Liver (tissue), 9 donors: ENCODE results near the gene ISG20L2. TPM values are rescaled to one million over a fixed set of nuclear protein-coding genes. Genes with fewer than 3 reads are reported as not detected.

Experiments used
- DNase-seq: peaks from one replicate; pipeline ENCODE4 v3.0.0-alpha.2; 2017; ENCODE audit warnings: low spot score
- H3K27ac ChIP-seq, 2 donors: one replicate each; pipeline ENCODE4 v1.7.0; 2013; ENCODE audit warnings: inconsistent platforms in 2 of 2, low read length in 2 of 2, control low read depth in 1 of 2, low read depth in 1 of 2, mild to moderate bottlenecking in 1 of 2
- H3K27me3 ChIP-seq, 4 donors: one replicate each; pipeline versions ENCODE4 v1.6.1 to v1.7.0; 2013; ENCODE audit warnings: low read length in 3 of 4, inconsistent platforms in 1 of 4, mild to moderate bottlenecking in 1 of 4, moderate library complexity in 1 of 4; ENCODE audit not compliant: control insufficient read depth in 4 of 4, insufficient read depth in 4 of 4
- H3K36me3 ChIP-seq, 4 donors: one replicate each; pipeline versions ENCODE4 v1.6.1 to v1.7.0; 2013; ENCODE audit warnings: low read length in 3 of 4, mild to moderate bottlenecking in 3 of 4, low read depth in 1 of 4, moderate library complexity in 1 of 4; ENCODE audit not compliant: control insufficient read depth in 4 of 4, insufficient read depth in 3 of 4
- H3K4me1 ChIP-seq, 4 donors: one replicate each; pipeline versions ENCODE4 v1.6.1 to v1.7.0; 2013; ENCODE audit warnings: low read length in 3 of 4, mild to moderate bottlenecking in 3 of 4, moderate library complexity in 1 of 4; ENCODE audit not compliant: control insufficient read depth in 4 of 4, insufficient read depth in 4 of 4
- H3K4me3 ChIP-seq, 3 donors: one replicate each; pipeline versions ENCODE4 v1.6.1 to v1.7.0; 2013; ENCODE audit warnings: low read length in 3 of 3, control low read depth in 1 of 3, low read depth in 1 of 3, mild to moderate bottlenecking in 1 of 3
- H3K9ac ChIP-seq, 2 donors: one replicate each; pipeline ENCODE4 v1.7.0; 2013; ENCODE audit warnings: low read length in 2 of 2, mild to moderate bottlenecking in 2 of 2, moderate library complexity in 2 of 2, control low read depth in 1 of 2, low read depth in 1 of 2
- H3K9me3 ChIP-seq, 4 donors: one replicate each; pipeline versions ENCODE4 v1.6.1 to v1.7.0; 2013; ENCODE audit warnings: low read length in 3 of 4; ENCODE audit not compliant: control insufficient read depth in 4 of 4
- EGR1 ChIP-seq, 2 donors: IDR thresholded peaks; 2 replicates each; pipeline ENCODE4 v1.6.1; 2016 to 2018; ENCODE audit warnings: antibody characterized with exemption in 2 of 2, low read depth in 2 of 2
- FOXA1 ChIP-seq: IDR thresholded peaks from 2 replicates; pipeline ENCODE4 v1.6.1; 2016; ENCODE audit warnings: antibody characterized with exemption
- FOXA2 ChIP-seq: IDR thresholded peaks from 2 replicates; pipeline ENCODE4 v1.6.1; 2016; ENCODE audit warnings: antibody characterized with exemption
- GABPA ChIP-seq, 2 donors: IDR thresholded peaks in 1 of 2; conservative IDR thresholded peaks in 1 of 2; 2 replicates each; pipeline ENCODE4 v1.6.1; 2016; ENCODE audit warnings: antibody characterized with exemption in 2 of 2, mild to moderate bottlenecking in 1 of 2, moderate library complexity in 1 of 2
- HNF4A ChIP-seq, 2 donors: conservative IDR thresholded peaks; 2 replicates each; pipeline ENCODE4 v1.6.1; 2016; ENCODE audit warnings: antibody characterized with exemption in 2 of 2, mild to moderate bottlenecking in 2 of 2
- HNF4G ChIP-seq: IDR thresholded peaks from 2 replicates; pipeline ENCODE4 v1.6.1; 2016; ENCODE audit warnings: antibody characterized with exemption
- JUND ChIP-seq, 2 donors: IDR thresholded peaks; 2 replicates each; pipeline ENCODE4 v1.6.1; 2016; ENCODE audit warnings: antibody characterized with exemption in 2 of 2
- NR2F2 ChIP-seq: IDR thresholded peaks from 2 replicates; pipeline ENCODE4 v1.6.1; 2016; ENCODE audit warnings: antibody characterized with exemption
- RAD21 ChIP-seq, 2 donors: IDR thresholded peaks; 2 replicates each; pipeline ENCODE4 v1.6.1; 2016; ENCODE audit warnings: antibody characterized with exemption in 2 of 2, mild to moderate bottlenecking in 2 of 2
- RXRA ChIP-seq, 2 donors: IDR thresholded peaks; 2 replicates each; pipeline ENCODE4 v1.6.1; 2017 to 2018; ENCODE audit warnings: antibody characterized with exemption in 2 of 2, mild to moderate bottlenecking in 1 of 2
- SP1 ChIP-seq: IDR thresholded peaks from 2 replicates; pipeline ENCODE4 v1.6.1; 2018; ENCODE audit warnings: antibody characterized with exemption, mild to moderate bottlenecking
- TAF1 ChIP-seq: conservative IDR thresholded peaks from 2 replicates; pipeline ENCODE4 v1.6.1; 2016; ENCODE audit warnings: antibody characterized with exemption, mild to moderate bottlenecking
- YY1 ChIP-seq: IDR thresholded peaks from 2 replicates; pipeline ENCODE4 v1.6.1; 2016; ENCODE audit warnings: antibody characterized with exemption, mild to moderate bottlenecking
- WGBS: extraction: QIAGEN DNeasy Blood & Tissue Kit; methylation state at CpG from one replicate; pipeline ENCODE4 v1.1.7; 2013; 5-methylcytosine and 5-hydroxymethylcytosine counted together
- polyA plus RNA-seq, 2 donors: library from polyadenylated mRNA; stranded (reverse) in 1 of 2; unstranded in 1 of 2; fragments of 200-250 nt in 1 of 2; fragments of >200 nt in 1 of 2; fragmentation: Nextera tagmentation in 1 of 2; extraction: Ambion mirVana in 1 of 2; gene quantifications; one replicate each; pipeline versions ENCODE4 v1.2.1 to v1.2.3, GENCODE V29; 2013 to 2015
- total RNA-seq, 2 donors: library from RNA; depleted of rRNA; stranded (reverse); fragments of >200 nt; gene quantifications; one replicate each; pipeline ENCODE4 v1.2.3, GENCODE V29; 2014
- TF ChIP-seq, protein P1 (sequence below): IDR thresholded peaks from 2 replicates; pipeline ENCODE4 v1.6.1; 2016; ENCODE audit warnings: antibody characterized with exemption
- TF ChIP-seq, protein P2 (sequence below): IDR thresholded peaks from 2 replicates; pipeline ENCODE4 v1.6.1; 2016; ENCODE audit warnings: antibody characterized with exemption
- TF ChIP-seq, protein P3 (sequence below): IDR thresholded peaks from 2 replicates; pipeline ENCODE4 v1.6.1; 2016; ENCODE audit warnings: antibody characterized with exemption
- TF ChIP-seq, protein P4 (sequence below): fragments of 150-350 bp; IDR thresholded peaks from 2 replicates; pipeline ENCODE4 v1.5.1; 2017; ENCODE audit warnings: improper control_type of control experiment, low read depth, low read length; ENCODE audit not compliant: missing input control
- donor health status: healthy.
- donor health status: healthy.
- donor health status: healthy.
- donor health status: healthy.
- donor health status: healthy.

ISG20L2 gene
- total and polyA plus RNA-seq, 4 donors, result 5.6 to 9.9 (median 6.7) TPM

DNA sequence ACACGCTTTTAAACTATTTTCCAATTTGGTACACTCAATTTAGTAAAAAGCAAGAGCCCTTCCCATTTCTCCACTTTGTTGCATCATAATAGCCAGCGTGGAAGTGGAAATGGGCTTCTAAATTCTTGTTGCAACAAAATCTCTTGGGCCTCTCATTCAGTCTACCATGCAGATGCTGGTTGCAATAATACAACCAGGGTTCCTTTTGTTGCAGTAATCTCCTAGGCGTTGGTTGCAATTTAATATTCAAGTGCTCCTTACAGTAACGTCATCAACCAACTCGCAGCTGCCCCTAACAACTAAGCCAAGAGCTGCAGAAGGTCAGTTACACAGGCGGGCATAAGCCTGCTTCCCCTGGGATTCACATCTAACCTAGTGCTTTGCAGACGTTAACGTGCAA is 25.7 kb upstream of the ISG20L2 start (continued):
- no peak for TF ChIP-seq JUND (IDR thresholded peaks at IDR 0.05)

DNA sequence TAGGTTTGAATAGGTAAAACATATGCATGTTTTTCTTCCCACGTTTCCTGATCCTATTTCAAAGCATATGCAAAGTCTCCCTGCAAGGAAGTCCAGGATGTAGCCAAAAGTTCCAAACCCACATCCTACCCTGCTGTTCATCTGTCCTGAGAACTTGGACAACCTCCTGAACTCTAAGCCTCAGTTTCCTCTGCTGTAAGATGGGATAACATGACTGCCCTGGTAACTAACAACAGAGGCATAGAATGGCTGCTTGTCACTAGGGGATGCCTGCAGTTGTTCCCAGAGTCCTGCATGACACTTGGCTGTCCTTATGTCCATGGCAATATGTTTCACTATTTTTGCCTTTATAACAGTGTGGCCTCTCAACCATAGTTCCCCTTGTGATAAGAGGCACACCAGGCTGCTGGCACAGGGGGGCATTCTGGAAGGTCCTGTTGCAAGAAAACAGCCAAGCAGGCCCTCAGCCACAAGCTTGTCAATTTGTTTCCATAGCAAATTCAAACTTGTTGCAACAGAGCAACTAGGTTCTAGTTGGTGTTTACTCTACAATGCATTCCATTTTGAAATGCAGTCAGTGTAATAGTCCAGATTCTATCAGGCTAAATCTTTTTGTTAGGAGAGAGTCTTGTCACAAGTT is 24.4 kb upstream of the ISG20L2 start:
- H3K27ac ChIP-seq, result peak overlapping the region; percentile 39 to 96
- DNase-seq, result no peak
- H3K36me3 ChIP-seq, result no peaks in the 10 kb centered on the region
- TF ChIP-seq FOXA2 (peak; percentile 95), HNF4G (no peak), YY1 (peak; percentile 73), FOXA1 (peak; percentile 86), HNF4A (conservative IDR thresholded peaks at IDR 0.05) (peak; percentile 51 to 60), RXRA (IDR thresholded peaks at IDR 0.05) (peak in 1 of 2 donors; percentile 28)
- TF ChIP-seq, protein P1, sequence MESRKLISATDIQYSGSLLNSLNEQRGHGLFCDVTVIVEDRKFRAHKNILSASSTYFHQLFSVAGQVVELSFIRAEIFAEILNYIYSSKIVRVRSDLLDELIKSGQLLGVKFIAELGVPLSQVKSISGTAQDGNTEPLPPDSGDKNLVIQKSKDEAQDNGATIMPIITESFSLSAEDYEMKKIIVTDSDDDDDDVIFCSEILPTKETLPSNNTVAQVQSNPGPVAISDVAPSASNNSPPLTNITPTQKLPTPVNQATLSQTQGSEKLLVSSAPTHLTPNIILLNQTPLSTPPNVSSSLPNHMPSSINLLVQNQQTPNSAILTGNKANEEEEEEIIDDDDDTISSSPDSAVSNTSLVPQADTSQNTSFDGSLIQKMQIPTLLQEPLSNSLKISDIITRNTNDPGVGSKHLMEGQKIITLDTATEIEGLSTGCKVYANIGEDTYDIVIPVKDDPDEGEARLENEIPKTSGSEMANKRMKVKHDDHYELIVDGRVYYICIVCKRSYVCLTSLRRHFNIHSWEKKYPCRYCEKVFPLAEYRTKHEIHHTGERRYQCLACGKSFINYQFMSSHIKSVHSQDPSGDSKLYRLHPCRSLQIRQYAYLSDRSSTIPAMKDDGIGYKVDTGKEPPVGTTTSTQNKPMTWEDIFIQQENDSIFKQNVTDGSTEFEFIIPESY, result no peak
- no peaks in the 10 kb centered on the region for H3K9me3 ChIP-seq
- 19% methylated on average over 1 of the region's 1 CpG for WGBS
- H3K9ac ChIP-seq, result peak overlapping the region; percentile 66 to 77
- peak overlapping the region in 1 of 3 donors; percentile 92 for H3K4me3 ChIP-seq
- H3K4me1 ChIP-seq, result peaks cover 6 to 39% (median 33%) of the 10 kb centered on the region in 4 donors
- H3K27me3 ChIP-seq, result no peaks in the 10 kb centered on the region

DNA sequence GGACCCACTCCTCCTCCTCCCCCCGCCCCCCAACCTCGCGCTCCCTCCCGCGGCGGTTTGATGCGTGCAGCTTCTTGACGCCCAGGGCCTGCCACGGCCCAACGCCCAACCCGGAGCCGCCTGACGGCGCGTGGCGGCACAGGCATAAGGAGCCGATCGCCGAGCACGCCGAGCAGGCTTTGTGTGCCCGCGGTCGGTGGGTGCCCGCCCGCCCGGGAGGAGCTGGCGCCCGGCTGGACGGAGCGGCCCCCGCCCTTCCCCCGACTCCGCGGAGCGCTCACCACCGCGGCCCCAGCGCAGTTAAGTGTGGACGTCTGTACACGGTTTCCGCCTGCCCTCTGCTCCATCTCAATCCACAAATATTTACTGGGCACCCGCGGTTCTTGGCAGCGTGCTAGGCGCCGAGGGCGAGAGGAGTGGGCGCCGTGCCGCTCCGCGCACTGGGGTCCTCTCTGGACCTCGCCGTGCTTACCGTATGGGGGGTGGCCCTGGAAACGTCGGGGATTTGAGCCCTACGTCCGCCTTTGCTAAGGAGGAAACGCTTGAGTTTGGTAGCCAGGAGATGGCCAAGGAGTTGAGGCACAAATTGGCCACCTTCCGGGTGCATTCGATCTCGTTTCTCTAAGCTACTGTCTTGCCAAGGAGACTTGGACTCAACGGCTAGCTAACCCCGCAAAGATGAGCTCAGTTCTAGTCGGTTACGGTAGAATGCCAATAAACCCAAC is 23.4 kb upstream of the ISG20L2 start:
- Histone ChIP-seq H3K27me3 (no peaks in the 10 kb centered on the region), H3K27ac (peak overlapping the region; percentile 96 to 97), H3K4me3 (peak overlapping the region; percentile 84 to 92 (median 91)), H3K9ac (peak overlapping the region; percentile 66 to 77), H3K9me3 (no peaks in the 10 kb centered on the region), H3K36me3 (no peaks in the 10 kb centered on the region), H3K4me1 (peaks cover 6 to 47% (median 41%) of the 10 kb centered on the region in 4 donors)
- peak in 1 of 2 donors; percentile 36 for TF ChIP-seq RAD21 (IDR thresholded peaks at IDR 0.05)
- TF ChIP-seq SP1, result peak; percentile 56
- no peak for TF ChIP-seq NR2F2
- TF ChIP-seq FOXA1, result no peak
- TF ChIP-seq RXRA (IDR thresholded peaks at IDR 0.05), result no peak
- TF ChIP-seq FOXA2, result no peak
- TF ChIP-seq, protein P2, sequence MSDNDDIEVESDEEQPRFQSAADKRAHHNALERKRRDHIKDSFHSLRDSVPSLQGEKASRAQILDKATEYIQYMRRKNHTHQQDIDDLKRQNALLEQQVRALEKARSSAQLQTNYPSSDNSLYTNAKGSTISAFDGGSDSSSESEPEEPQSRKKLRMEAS, result peak; percentile 69
- TF ChIP-seq, protein P3, sequence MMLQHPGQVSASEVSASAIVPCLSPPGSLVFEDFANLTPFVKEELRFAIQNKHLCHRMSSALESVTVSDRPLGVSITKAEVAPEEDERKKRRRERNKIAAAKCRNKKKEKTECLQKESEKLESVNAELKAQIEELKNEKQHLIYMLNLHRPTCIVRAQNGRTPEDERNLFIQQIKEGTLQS, result no peak
- peak in 1 of 2 donors; percentile 50 for TF ChIP-seq EGR1 (IDR thresholded peaks at IDR 0.05; ENCODE audit: low read depth in 2 of 2)
- TF ChIP-seq HNF4A (conservative IDR thresholded peaks at IDR 0.05), result peak; percentile 22 to 39
- peak in 1 of 2 donors; percentile 77 for TF ChIP-seq GABPA (IDR thresholded peaks at IDR 0.05 in 1 of 2, conservative IDR thresholded peaks at IDR 0.05 in 1 of 2)
- no peak for TF ChIP-seq JUND (IDR thresholded peaks at IDR 0.05)
- TF ChIP-seq, protein P4, sequence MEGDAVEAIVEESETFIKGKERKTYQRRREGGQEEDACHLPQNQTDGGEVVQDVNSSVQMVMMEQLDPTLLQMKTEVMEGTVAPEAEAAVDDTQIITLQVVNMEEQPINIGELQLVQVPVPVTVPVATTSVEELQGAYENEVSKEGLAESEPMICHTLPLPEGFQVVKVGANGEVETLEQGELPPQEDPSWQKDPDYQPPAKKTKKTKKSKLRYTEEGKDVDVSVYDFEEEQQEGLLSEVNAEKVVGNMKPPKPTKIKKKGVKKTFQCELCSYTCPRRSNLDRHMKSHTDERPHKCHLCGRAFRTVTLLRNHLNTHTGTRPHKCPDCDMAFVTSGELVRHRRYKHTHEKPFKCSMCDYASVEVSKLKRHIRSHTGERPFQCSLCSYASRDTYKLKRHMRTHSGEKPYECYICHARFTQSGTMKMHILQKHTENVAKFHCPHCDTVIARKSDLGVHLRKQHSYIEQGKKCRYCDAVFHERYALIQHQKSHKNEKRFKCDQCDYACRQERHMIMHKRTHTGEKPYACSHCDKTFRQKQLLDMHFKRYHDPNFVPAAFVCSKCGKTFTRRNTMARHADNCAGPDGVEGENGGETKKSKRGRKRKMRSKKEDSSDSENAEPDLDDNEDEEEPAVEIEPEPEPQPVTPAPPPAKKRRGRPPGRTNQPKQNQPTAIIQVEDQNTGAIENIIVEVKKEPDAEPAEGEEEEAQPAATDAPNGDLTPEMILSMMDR, result peak; percentile 3
- no peak for TF ChIP-seq TAF1
- TF ChIP-seq YY1, result peak; percentile 76
- under 1% methylated on average over 68 of the region's 68 CpGs for WGBS
- peak; percentile 96 for DNase-seq
